H1 (cell line): ENCODE measurements around the gene TBPL2. TPM values are rescaled to one million over a fixed set of nuclear protein-coding genes. Genes with fewer than 3 reads are reported as not detected.

Source experiments
- CTCF ChIA-PET: fragments of 300-600 bp; sonication (Branson Sonifier 250); formaldehyde crosslinking; loops from one replicate; lab custom pipeline; 2021; ENCODE audit not compliant: partially characterized antibody; lab: Charles Lee
- POLR2A ChIA-PET: fragments of 300-600 bp; sonication (Branson Sonifier 250); formaldehyde crosslinking; loops from one replicate; lab custom pipeline; 2021; ENCODE audit warnings: inconsistent platforms; ENCODE audit not compliant: partially characterized antibody; lab: Charles Lee
- DNase-seq, 2 experiments: peaks; one replicate each; pipeline versions ENCODE4 v3.0.0 to v3.0.0-alpha.2; 2010 to 2022; ENCODE audit warnings: low spot score in 2 of 2, low read depth in 1 of 2, mixed read lengths in 1 of 2
- FAIRE-seq: peaks from 2 replicates; lab custom pipeline; 2011; peaks lifted over from hg19 to GRCh38; lab: Jason Lieb, UNC
- H2AFZ ChIP-seq: 2 replicates; pipeline ENCODE4 v1.8.1; 2012; ENCODE audit warnings: low read length, inconsistent platforms
- H2AK5ac ChIP-seq: 2 replicates; pipeline ENCODE4 v1.6.1; 2013; ENCODE audit warnings: low read depth, low read length
- H2BK120ac ChIP-seq: replicated peaks from 2 replicates; pipeline ENCODE3; 2013; ENCODE audit warnings: low read depth, low read length, inconsistent platforms
- H2BK12ac ChIP-seq: 2 replicates; pipeline ENCODE4 v1.6.1; 2013; ENCODE audit warnings: low read depth, low read length
- H2BK15ac ChIP-seq: 2 replicates; pipeline ENCODE4 v1.6.1; 2013; ENCODE audit warnings: low read length
- H2BK20ac ChIP-seq: 2 replicates; pipeline ENCODE4 v1.6.1; 2013; ENCODE audit warnings: low read length
- H2BK5ac ChIP-seq: 2 replicates; pipeline ENCODE4 v1.6.1; 2013; ENCODE audit warnings: low read depth, low read length
- H3K14ac ChIP-seq: 2 replicates; pipeline ENCODE4 v1.6.1; 2013; ENCODE audit warnings: inconsistent platforms; ENCODE audit not compliant: insufficient read length
- H3K18ac ChIP-seq: 2 replicates; pipeline ENCODE4 v1.6.1; 2013; ENCODE audit warnings: low read length; ENCODE audit errors: extremely low read depth
- H3K23ac ChIP-seq: 2 replicates; pipeline ENCODE4 v1.6.1; 2013; ENCODE audit warnings: inconsistent platforms; ENCODE audit not compliant: insufficient read length
- H3K23me2 ChIP-seq: 2 replicates; pipeline ENCODE4 v1.6.1; 2013; ENCODE audit warnings: low read depth, low read length
- H3K27ac ChIP-seq: 2 replicates; pipeline ENCODE4 v1.6.1; 2011; ENCODE audit warnings: low read depth, low read length, inconsistent platforms
- H3K27me3 ChIP-seq, 4 experiments: replicated peaks in 1 of 4; 1 replicate in 1 of 4; 2 replicates in 3 of 4; pipeline versions ENCODE4 v1.6.1 to v1.8.1; 2011 to 2013; ENCODE audit warnings: low read length in 3 of 4, mild to moderate bottlenecking in 3 of 4, inconsistent platforms in 2 of 4, mixed read lengths in 2 of 4, moderate library complexity in 1 of 4; ENCODE audit not compliant: control insufficient read depth in 3 of 4, insufficient read depth in 3 of 4; ENCODE audit errors: extremely low read depth in 1 of 4
- H3K36me3 ChIP-seq, 4 experiments: 2 replicates each; pipeline versions ENCODE4 v1.6.1 to v1.8.1; 2011 to 2013; ENCODE audit warnings: mild to moderate bottlenecking in 4 of 4, low read length in 3 of 4, moderate library complexity in 2 of 4, control low read depth in 1 of 4, inconsistent platforms in 1 of 4; ENCODE audit not compliant: insufficient read depth in 4 of 4, control insufficient read depth in 2 of 4
- H3K4ac ChIP-seq: replicated peaks from 2 replicates; pipeline ENCODE3; 2013; ENCODE audit warnings: low read length, low read depth, mixed read lengths, inconsistent platforms; ENCODE audit not compliant: insufficient read length
- H3K4me1 ChIP-seq, 4 experiments: replicated peaks in 1 of 4; 1 replicate in 1 of 4; 2 replicates in 3 of 4; pipeline versions ENCODE4 v1.6.1 to v1.8.1; 2011 to 2013; ENCODE audit warnings: low read length in 3 of 4, inconsistent platforms in 2 of 4, mixed read lengths in 1 of 4; ENCODE audit not compliant: insufficient read depth in 4 of 4, control insufficient read depth in 3 of 4
- H3K4me2 ChIP-seq, 2 experiments: 2 replicates each; pipeline versions ENCODE4 v1.6.1 to v1.8.1; 2011 to 2013; ENCODE audit warnings: low read depth in 2 of 2, low read length in 2 of 2, control low read depth in 1 of 2, inconsistent platforms in 1 of 2, mild to moderate bottlenecking in 1 of 2; ENCODE audit not compliant: insufficient read depth in 1 of 2
- H3K4me3 ChIP-seq, 4 experiments: fragments of 200-600, 300-600 bp in 1 of 4; sonication (generic), shearing (Covaris generic), sonication (Bioruptor Twin) in 1 of 4; 2 replicates each; pipeline versions ENCODE4 v1.5.1 to v1.8.1; 2011 to 2016; ENCODE audit warnings: low read length in 4 of 4, low read depth in 3 of 4, control low read depth in 2 of 4, inconsistent platforms in 2 of 4, mild to moderate bottlenecking in 2 of 4, mixed read lengths in 1 of 4, moderate library complexity in 1 of 4; ENCODE audit not compliant: insufficient read depth in 2 of 4; ENCODE audit errors: extremely low read depth in 1 of 4
- H3K56ac ChIP-seq: replicated peaks from 2 replicates; pipeline ENCODE3; 2013; ENCODE audit warnings: low read depth, mild to moderate bottlenecking, mixed read lengths, low read length, inconsistent platforms; ENCODE audit not compliant: insufficient read length
- H3K79me1 ChIP-seq: 2 replicates; pipeline ENCODE4 v1.6.1; 2013; ENCODE audit warnings: low read depth, low read length, control low read depth
- H3K79me2 ChIP-seq, 2 experiments: 2 replicates each; pipeline versions ENCODE4 v1.6.1 to v1.8.1; 2012 to 2013; ENCODE audit warnings: low read length in 2 of 2, mild to moderate bottlenecking in 2 of 2, inconsistent platforms in 1 of 2; ENCODE audit not compliant: insufficient read depth in 2 of 2, control insufficient read depth in 1 of 2
- H3K9ac ChIP-seq, 4 experiments: replicated peaks in 1 of 4; 1 replicate in 1 of 4; 2 replicates in 3 of 4; pipeline versions ENCODE4 v1.6.1 to v1.8.1; 2011 to 2013; ENCODE audit warnings: low read depth in 3 of 4, low read length in 3 of 4, control low read depth in 2 of 4, mild to moderate bottlenecking in 2 of 4, moderate library complexity in 2 of 4, inconsistent platforms in 1 of 4; ENCODE audit errors: extremely low read depth in 1 of 4
- H3K9me3 ChIP-seq, 2 experiments: 2 replicates each; pipeline versions ENCODE4 v1.6.1 to v1.8.1; 2012 to 2013; ENCODE audit warnings: mild to moderate bottlenecking in 2 of 2, moderate library complexity in 2 of 2, control low read depth in 1 of 2, inconsistent platforms in 1 of 2, low read depth in 1 of 2, low read length in 1 of 2, mixed read lengths in 1 of 2; ENCODE audit not compliant: insufficient read depth in 2 of 2
- H4K20me1 ChIP-seq, 2 experiments: replicated peaks in 1 of 2; 2 replicates each; pipeline versions ENCODE3 to v1.8.1; 2011 to 2013; ENCODE audit warnings: inconsistent platforms in 2 of 2, low read length in 2 of 2, mild to moderate bottlenecking in 1 of 2; ENCODE audit not compliant: insufficient read depth in 2 of 2, control insufficient read depth in 1 of 2
- H4K5ac ChIP-seq: 2 replicates; pipeline ENCODE4 v1.6.1; 2013; ENCODE audit warnings: low read length, low read depth, mixed read lengths, inconsistent platforms; ENCODE audit not compliant: insufficient read length
- H4K8ac ChIP-seq: 2 replicates; pipeline ENCODE4 v1.8.0; 2013; ENCODE audit warnings: mild to moderate bottlenecking, moderate library complexity, low read length, inconsistent platforms; ENCODE audit not compliant: insufficient read depth; ENCODE audit errors: extremely low read depth
- H4K91ac ChIP-seq: replicated peaks from 2 replicates; pipeline ENCODE3; 2013; ENCODE audit warnings: low read length, mixed read lengths, inconsistent platforms; ENCODE audit not compliant: insufficient read length
- CBX8 ChIP-seq: fragments of 300-800, 300-1000 bp; sonication (generic); IDR thresholded peaks from 2 replicates; pipeline ENCODE4 v1.7.1; 2016; ENCODE audit warnings: low read depth, low read length, borderline replicate concordance
- GABPA ChIP-seq: IDR thresholded peaks from 2 replicates; pipeline ENCODE4 v1.6.1; 2011; ENCODE audit warnings: mild to moderate bottlenecking, low read length, moderate library complexity, borderline replicate concordance; ENCODE audit not compliant: insufficient read depth
- KDM1A ChIP-seq: fragments of 200-600, 300-600 bp; sonication (generic); IDR thresholded peaks from 2 replicates; pipeline ENCODE4 v1.7.1; 2016; ENCODE audit warnings: mild to moderate bottlenecking, low read length, borderline replicate concordance
- NANOG ChIP-seq: IDR thresholded peaks from 2 replicates; pipeline ENCODE4 v1.6.1; 2011; ENCODE audit warnings: low read length, low read depth, mild to moderate bottlenecking, inconsistent platforms; ENCODE audit not compliant: insufficient read depth, poor library complexity, severe bottlenecking
- TEAD4 ChIP-seq: IDR thresholded peaks from 2 replicates; pipeline ENCODE4 v1.6.1; 2012; ENCODE audit warnings: low read depth, low read length, inconsistent platforms, mixed read lengths
- WGBS, 2 experiments: shearing (Covaris generic) in 1 of 2; methylation state at CpG; one replicate each; pipeline versions ENCODE4 v1.1.6 to v1.1.7; 2013 to 2015; ENCODE audit warnings: low lambda C conversion rate in 2 of 2, mixed read lengths in 2 of 2, inconsistent platforms in 1 of 2, low coverage in 1 of 2, missing lambda C conversion rate in 1 of 2; ENCODE audit not compliant: insufficient replicate concordance in 2 of 2, insufficient coverage in 1 of 2, insufficient read length in 1 of 2; ENCODE audit errors: extremely low coverage in 1 of 2, missing lambda C conversion rate in 1 of 2; 5-methylcytosine and 5-hydroxymethylcytosine counted together
- polyA plus RNA-seq, 7 experiments: library from polyadenylated mRNA; depleted of rRNA in 3 of 7; stranded (reverse) in 5 of 7; unstranded in 2 of 7; fragments of >200 nt in 5 of 7; fragments of 200-250 nt in 2 of 7; gene quantifications; 1 replicate in 5 of 7; 2 replicates in 1 of 7; 4 replicates in 1 of 7; pipeline versions ENCODE4 v1.2.1 to v1.2.3, GENCODE V29; 2011 to 2013; ENCODE audit warnings: missing spikeins in 2 of 7, mixed read lengths in 2 of 7
- total RNA-seq: library from RNA; stranded (reverse); fragmentation: NEBNext Ultra II Directional; extraction: Animal tissue kit (Norgen Biotek cat#: 25700); gene quantifications from 2 replicates; pipeline ENCODE4 v1.2.1, GENCODE V29; 2021

The TBPL2 gene
- total and polyA plus RNA-seq, 2 of the 8 experiments (the other 6 are each of a cell fraction or from before 2014, with no cell fraction given): 0.03 TPM; not detected in 1

GRCh38 chr14:55374771-55375170, 65.6 kb downstream of the TBPL2 start:
- TF ChIP-seq NANOG: no peak
- TF ChIP-seq CBX8: no peak
- no peak for TF ChIP-seq TEAD4
- TF ChIP-seq GABPA: no peak
- TF ChIP-seq KDM1A: no peak

More at GRCh38 chr14:55374771-55375170, 65.6 kb downstream of the TBPL2 start:
- POLR2A ChIA-PET: no interaction called here
- Histone ChIP-seq H3K23ac (no peak overlapping the region), H3K27ac (no peak overlapping the region), H3K27me3 (no peaks in the 10 kb centered on the region), H4K5ac (no peak overlapping the region), H3K18ac (no peak overlapping the region), H3K4me3 (no peak overlapping the region), H3K36me3 (peaks cover 2 to 24% (median 12%) of the 10 kb centered on the region in 4 experiments; a peak in 7 of 8 replicates), H4K20me1 (no peaks in the 10 kb centered on the region), H4K8ac (no peak overlapping the region), H2AK5ac (no peak overlapping the region), H3K79me2 (no peaks in the 10 kb centered on the region), H3K9me3 (no peaks in the 10 kb centered on the region), H3K4me1 (no peaks in the 10 kb centered on the region), H3K9ac (no peak overlapping the region), H3K23me2 (no peaks in the 10 kb centered on the region), H2BK12ac (no peak overlapping the region), H4K91ac (no peak overlapping the region), H2AFZ (no peak overlapping the region), H3K4me2 (no peak overlapping the region), H2BK5ac (no peak overlapping the region), H2BK15ac (no peak overlapping the region), H3K79me1 (no peaks in the 10 kb centered on the region), H3K4ac (no peak overlapping the region), H2BK20ac (no peak overlapping the region), H2BK120ac (no peak overlapping the region), H3K14ac (no peak overlapping the region), H3K56ac (no peak overlapping the region)
- FAIRE-seq (no peak), DNase-seq (no peak)
- CTCF ChIA-PET: interaction anchor here (0.9 to 1.1 kb wide), 2 partner anchors 20 to 130 kb away, joined by 3 read pairs; no protein-coding TSS in a partner anchor
- 87% methylated on average over 4 of the region's 4 CpGs; no CpG with 5 or more reads in 1 of the 2 experiments for WGBS, 2 experiments
